Measurements from ENCODE around the gene LARP1B. TPM values are rescaled to one million over a fixed set of nuclear protein-coding genes. Genes with fewer than 3 reads are reported as not detected.
"Not testable (repeated sequence)": the region's sequence is repeated elsewhere in the genome, so short reads cannot be mapped to it uniquely, and the experiment has no call there.

Gene LARP1B
- total and polyA plus RNA-seq, 2 of the 8 experiments (the other 6 are each of a cell fraction or from before 2014, with no cell fraction given) = 10.6 to 47.0 TPM

DNA sequence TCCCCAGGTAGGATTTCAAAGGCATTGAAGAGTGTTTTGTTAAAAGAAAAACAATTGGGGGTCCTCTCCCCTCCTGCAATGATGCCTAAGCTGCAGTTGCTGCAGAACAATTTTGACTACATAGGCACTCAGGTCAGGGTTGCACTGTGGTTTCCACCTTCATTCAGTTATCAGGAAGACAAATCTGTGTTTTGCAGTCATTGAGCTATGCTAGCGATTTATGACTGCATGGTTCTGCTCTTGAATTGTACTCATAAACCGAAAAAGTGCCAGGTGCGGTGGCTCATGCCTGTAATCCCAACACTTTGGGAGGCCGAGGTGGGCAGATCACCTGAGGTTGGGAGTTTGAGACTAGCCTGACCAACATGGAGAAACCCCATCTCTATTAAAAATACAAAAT is 197.1 kb downstream of the LARP1B start:
- not testable (repeated sequence) for H3K36me3 ChIP-seq (ENCODE audit: control insufficient read depth in 2 of 4, insufficient read depth in 4 of 4, low read length in 3 of 4); H3K56ac ChIP-seq (replicated peaks; ENCODE audit: insufficient read length, low read depth, low read length); H3K79me2 ChIP-seq (ENCODE audit: control insufficient read depth in 1 of 2, insufficient read depth in 2 of 2, low read length in 2 of 2); H3K18ac ChIP-seq (ENCODE audit: extremely low read depth, low read length); H2BK12ac ChIP-seq (ENCODE audit: low read depth, low read length); H4K91ac ChIP-seq (replicated peaks; ENCODE audit: insufficient read length, low read length); H4K5ac ChIP-seq (ENCODE audit: insufficient read length, low read depth, low read length); H2BK5ac ChIP-seq (ENCODE audit: low read depth, low read length); H4K20me1 ChIP-seq (replicated peaks in 1 of 2; ENCODE audit: control insufficient read depth in 1 of 2, insufficient read depth in 2 of 2, low read length in 2 of 2); H3K27me3 ChIP-seq (replicated peaks in 1 of 4; ENCODE audit: control insufficient read depth in 3 of 4, extremely low read depth in 1 of 4, insufficient read depth in 3 of 4, low read length in 3 of 4); H3K27ac ChIP-seq (ENCODE audit: low read depth, low read length); H3K23me2 ChIP-seq (ENCODE audit: low read depth, low read length); H3K23ac ChIP-seq (ENCODE audit: insufficient read length); H3K9ac ChIP-seq (replicated peaks in 1 of 4; ENCODE audit: extremely low read depth in 1 of 4, low read depth in 3 of 4, low read length in 3 of 4); FAIRE-seq; H2AK5ac ChIP-seq (ENCODE audit: low read depth, low read length); H2BK20ac ChIP-seq (ENCODE audit: low read length); H2BK120ac ChIP-seq (replicated peaks; ENCODE audit: low read depth, low read length); H3K4ac ChIP-seq (replicated peaks; ENCODE audit: insufficient read length, low read depth, low read length); H2BK15ac ChIP-seq (ENCODE audit: low read length); H3K4me1 ChIP-seq (replicated peaks in 1 of 4; ENCODE audit: control insufficient read depth in 3 of 4, insufficient read depth in 4 of 4, low read length in 3 of 4); DNase-seq (ENCODE audit: low read depth in 1 of 2, low spot score in 2 of 2); H3K79me1 ChIP-seq (ENCODE audit: low read depth, low read length); H3K14ac ChIP-seq (ENCODE audit: insufficient read length); H3K9me3 ChIP-seq (ENCODE audit: insufficient read depth in 2 of 2, low read depth in 1 of 2, low read length in 1 of 2); H4K8ac ChIP-seq (ENCODE audit: extremely low read depth, insufficient read depth, low read length)
- H3K4me3 ChIP-seq (ENCODE audit: extremely low read depth in 1 of 4, insufficient read depth in 2 of 4, low read depth in 3 of 4, low read length in 4 of 4) = peak overlapping the region in 1 of 4 experiments; percentile 29; a peak in 2 of 8 replicates
- H2AFZ ChIP-seq (ENCODE audit: low read length) = 0 out of 2 replicates have a peak overlapping the region, but pooled peaks have one; percentile 76
- 94% methylated on average over 4 of the region's 4 CpGs; no CpG with 5 or more reads in 1 of the 2 experiments for WGBS, 2 experiments (ENCODE audit: extremely low coverage in 1 of 2, insufficient coverage in 1 of 2, insufficient read length in 1 of 2, insufficient replicate concordance in 2 of 2, low coverage in 1 of 2, low lambda C conversion rate in 2 of 2, missing lambda C conversion rate in 1 of 2)
- ChIA-PET POLR2A (ENCODE audit: partially characterized antibody) (interaction anchor here (0.5 kb wide), 1 partner anchor 137 kb away, joined by 4 read pairs; no protein-coding TSS in a partner anchor), CTCF (ENCODE audit: partially characterized antibody) (interaction anchor here (0.6 kb wide), 1 partner anchor 568 kb away, joined by 3 read pairs; no protein-coding TSS in a partner anchor)
- H3K4me2 ChIP-seq (ENCODE audit: insufficient read depth in 1 of 2, low read depth in 2 of 2, low read length in 2 of 2) = peak overlapping the region in 1 of 2 experiments; percentile 38; a peak in 2 of 4 replicates

DNA sequence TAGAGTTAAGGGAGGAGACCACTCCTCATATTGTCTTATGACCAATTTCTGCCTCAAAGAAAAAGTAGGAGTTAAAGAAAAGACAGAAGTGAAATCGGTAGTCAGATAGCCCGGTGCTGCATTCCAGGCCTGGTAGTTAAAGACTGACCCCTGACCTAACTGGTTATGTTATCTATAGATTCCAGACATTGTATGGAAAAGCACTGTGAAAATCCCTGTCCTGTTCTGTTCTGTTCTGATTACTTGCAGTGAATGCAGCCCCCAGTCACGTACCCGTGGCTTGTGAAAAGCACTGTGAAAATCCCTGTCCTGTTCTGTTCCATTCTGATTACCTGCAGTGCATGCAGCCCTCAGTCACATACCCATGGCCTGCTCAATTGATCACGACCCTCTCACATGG is 198.8 kb downstream of the LARP1B start:
- H4K8ac ChIP-seq (ENCODE audit: extremely low read depth, insufficient read depth, low read length); H3K4me1 ChIP-seq (replicated peaks in 1 of 4; ENCODE audit: control insufficient read depth in 3 of 4, insufficient read depth in 4 of 4, low read length in 3 of 4); H2BK5ac ChIP-seq (ENCODE audit: low read depth, low read length); H3K56ac ChIP-seq (replicated peaks; ENCODE audit: insufficient read length, low read depth, low read length); H2AK5ac ChIP-seq (ENCODE audit: low read depth, low read length); H3K9me3 ChIP-seq (ENCODE audit: insufficient read depth in 2 of 2, low read depth in 1 of 2, low read length in 1 of 2); H4K91ac ChIP-seq (replicated peaks; ENCODE audit: insufficient read length, low read length); H3K9ac ChIP-seq (replicated peaks in 1 of 4; ENCODE audit: extremely low read depth in 1 of 4, low read depth in 3 of 4, low read length in 3 of 4); H2BK12ac ChIP-seq (ENCODE audit: low read depth, low read length); H4K5ac ChIP-seq (ENCODE audit: insufficient read length, low read depth, low read length); H3K14ac ChIP-seq (ENCODE audit: insufficient read length); H3K23ac ChIP-seq (ENCODE audit: insufficient read length); FAIRE-seq; H3K23me2 ChIP-seq (ENCODE audit: low read depth, low read length); H3K4me2 ChIP-seq (ENCODE audit: insufficient read depth in 1 of 2, low read depth in 2 of 2, low read length in 2 of 2); H3K79me1 ChIP-seq (ENCODE audit: low read depth, low read length); H3K27ac ChIP-seq (ENCODE audit: low read depth, low read length); H3K27me3 ChIP-seq (replicated peaks in 1 of 4; ENCODE audit: control insufficient read depth in 3 of 4, extremely low read depth in 1 of 4, insufficient read depth in 3 of 4, low read length in 3 of 4); H3K36me3 ChIP-seq (ENCODE audit: control insufficient read depth in 2 of 4, insufficient read depth in 4 of 4, low read length in 3 of 4); H2BK20ac ChIP-seq (ENCODE audit: low read length); H2AFZ ChIP-seq (ENCODE audit: low read length); POLR2A ChIA-PET (ENCODE audit: partially characterized antibody); H2BK15ac ChIP-seq (ENCODE audit: low read length); H3K4me3 ChIP-seq (ENCODE audit: extremely low read depth in 1 of 4, insufficient read depth in 2 of 4, low read depth in 3 of 4, low read length in 4 of 4); H3K18ac ChIP-seq (ENCODE audit: extremely low read depth, low read length); DNase-seq (ENCODE audit: low read depth in 1 of 2, low spot score in 2 of 2); H3K4ac ChIP-seq (replicated peaks; ENCODE audit: insufficient read length, low read depth, low read length); CTCF ChIA-PET (ENCODE audit: partially characterized antibody); H4K20me1 ChIP-seq (replicated peaks in 1 of 2; ENCODE audit: control insufficient read depth in 1 of 2, insufficient read depth in 2 of 2, low read length in 2 of 2); H3K79me2 ChIP-seq (ENCODE audit: control insufficient read depth in 1 of 2, insufficient read depth in 2 of 2, low read length in 2 of 2); H2BK120ac ChIP-seq (replicated peaks; ENCODE audit: low read depth, low read length): not testable (repeated sequence)
- WGBS, 2 experiments (ENCODE audit: extremely low coverage in 1 of 2, insufficient coverage in 1 of 2, insufficient read length in 1 of 2, insufficient replicate concordance in 2 of 2, low coverage in 1 of 2, low lambda C conversion rate in 2 of 2, missing lambda C conversion rate in 1 of 2) = 84% methylated on average over 5 of the region's 5 CpGs; no CpG with 5 or more reads in 1 of the 2 experiments

Data from H1 (cell line).